GM18520 (cell line): Measurements from ENCODE around the gene ISG15.

Experiments used
- ATAC-seq: cut with Tn5 transposase; IDR thresholded peaks from one replicate; pipeline ENCODE4 v1.9.1; 2021; ENCODE audit not compliant: unreplicated experiment

ISG15 gene

DNA sequence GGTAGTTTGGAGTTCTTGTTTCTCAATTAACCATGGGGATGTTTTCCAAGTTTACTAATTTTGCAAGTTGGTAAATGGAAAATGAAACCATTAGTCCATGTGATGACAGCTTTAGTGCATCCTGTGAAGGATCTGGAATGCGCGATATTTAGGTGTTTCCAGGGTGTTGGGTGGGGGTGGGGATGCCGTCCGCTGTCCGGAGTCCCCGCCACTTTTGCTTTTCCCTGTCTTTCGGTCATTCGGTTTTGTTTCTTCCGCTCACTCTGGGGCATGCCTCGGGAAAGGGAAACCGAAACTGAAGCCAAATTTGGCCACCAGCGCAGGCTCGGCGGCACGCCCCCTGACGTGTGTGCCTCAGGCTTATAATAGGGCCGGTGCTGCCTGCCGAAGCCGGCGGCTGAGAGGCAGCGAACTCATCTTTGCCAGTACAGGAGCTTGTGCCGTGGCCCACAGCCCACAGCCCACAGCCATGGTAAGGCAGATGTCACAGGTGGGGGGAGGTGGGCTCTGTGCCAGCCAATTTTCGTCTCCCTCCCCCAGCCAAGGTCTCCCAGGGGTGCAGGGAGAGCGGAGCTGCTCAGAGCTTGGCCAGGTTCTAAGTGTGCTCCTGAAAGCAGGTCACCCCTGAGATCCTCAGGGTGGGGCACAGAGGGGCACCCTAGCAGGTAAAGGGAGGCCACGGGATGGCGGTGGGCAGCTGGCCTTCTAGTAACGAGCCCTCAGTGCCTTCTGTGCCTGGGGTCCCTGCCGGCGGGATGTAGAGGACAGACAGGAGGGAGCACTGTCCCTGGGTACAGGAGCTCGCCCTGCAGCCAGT is at the start of gene ISG15:
Gene ISG15 (plus strand): TSS at position 393 of the 817 bp plus-strand sequence. CDS start 77 bp downstream, at position 470.
- peak; percentile 63 for ATAC-seq

- no peak for ATAC-seq
These were observed 49.4 kb upstream of the ISG15 start for GRCh38 chr1:963746-964525.

DNA sequence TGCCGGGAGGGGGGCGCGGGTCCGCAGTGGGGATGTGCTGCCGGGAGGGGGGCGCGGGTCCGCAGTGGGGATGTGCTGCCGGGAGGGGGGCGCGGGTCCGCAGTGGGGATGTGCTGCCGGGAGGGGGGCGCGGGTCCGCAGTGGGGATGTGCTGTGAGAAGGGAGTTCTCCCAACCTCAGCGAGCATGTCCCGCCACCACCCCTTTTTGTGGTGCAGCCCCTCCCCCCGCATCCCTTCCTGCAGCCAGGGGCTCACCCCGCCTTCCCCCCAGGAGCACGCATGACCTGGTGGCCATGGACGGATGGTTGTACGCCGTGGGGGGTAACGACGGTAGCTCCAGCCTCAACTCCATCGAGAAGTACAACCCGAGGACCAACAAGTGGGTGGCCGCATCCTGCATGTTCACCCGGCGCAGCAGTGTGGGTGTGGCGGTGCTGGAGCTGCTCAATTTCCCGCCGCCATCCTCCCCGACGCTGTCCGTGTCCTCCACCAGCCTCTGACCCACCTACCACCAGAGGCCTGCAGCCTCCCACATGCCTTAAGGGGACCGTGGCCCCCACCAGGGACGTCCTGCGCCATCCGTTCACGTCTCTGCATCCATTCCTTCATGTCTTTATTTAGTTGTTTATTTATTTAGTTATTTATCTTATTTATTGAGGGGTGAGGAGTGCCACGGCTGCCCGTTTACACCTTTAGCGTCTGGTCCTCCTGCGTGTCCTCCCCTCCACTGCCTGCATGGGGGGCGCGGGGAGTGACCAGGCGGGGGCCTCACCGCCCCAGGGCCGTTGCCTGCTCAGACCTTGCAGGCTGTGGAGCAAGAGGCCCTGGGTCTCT is 48.4 kb upstream of the ISG15 start:
- no peak for ATAC-seq

DNA sequence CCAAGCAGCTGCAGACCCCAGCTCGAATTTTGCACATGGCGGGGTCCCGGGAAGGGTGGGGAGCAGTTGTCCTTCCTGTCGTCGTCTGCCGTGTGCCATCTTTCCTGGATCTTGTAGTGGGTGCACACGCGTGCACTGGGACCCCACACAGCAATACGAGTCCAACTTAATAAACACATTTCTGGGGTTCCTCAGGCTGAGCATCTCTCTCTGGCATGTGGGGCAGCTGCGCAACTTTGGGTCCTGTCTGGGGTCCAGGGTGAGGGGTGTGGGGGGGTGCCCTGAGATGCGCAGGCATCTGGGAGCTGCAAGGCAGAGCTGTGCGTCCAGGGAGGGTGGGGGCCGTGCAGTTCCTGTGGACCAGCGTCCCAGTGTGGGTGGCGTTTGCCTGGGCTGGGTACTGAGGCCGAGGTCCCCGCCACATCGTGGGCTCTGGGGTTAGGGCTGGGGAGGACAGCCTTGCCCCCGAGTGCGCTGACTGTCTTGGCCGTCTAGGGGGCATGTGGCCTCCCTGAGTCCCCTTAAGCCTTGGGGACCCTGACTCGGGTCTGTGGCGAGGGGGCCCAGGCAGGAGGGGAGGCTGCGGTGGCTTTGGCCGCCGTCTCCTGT is 47.7 kb upstream of the ISG15 start:
- ATAC-seq: no peak

DNA sequence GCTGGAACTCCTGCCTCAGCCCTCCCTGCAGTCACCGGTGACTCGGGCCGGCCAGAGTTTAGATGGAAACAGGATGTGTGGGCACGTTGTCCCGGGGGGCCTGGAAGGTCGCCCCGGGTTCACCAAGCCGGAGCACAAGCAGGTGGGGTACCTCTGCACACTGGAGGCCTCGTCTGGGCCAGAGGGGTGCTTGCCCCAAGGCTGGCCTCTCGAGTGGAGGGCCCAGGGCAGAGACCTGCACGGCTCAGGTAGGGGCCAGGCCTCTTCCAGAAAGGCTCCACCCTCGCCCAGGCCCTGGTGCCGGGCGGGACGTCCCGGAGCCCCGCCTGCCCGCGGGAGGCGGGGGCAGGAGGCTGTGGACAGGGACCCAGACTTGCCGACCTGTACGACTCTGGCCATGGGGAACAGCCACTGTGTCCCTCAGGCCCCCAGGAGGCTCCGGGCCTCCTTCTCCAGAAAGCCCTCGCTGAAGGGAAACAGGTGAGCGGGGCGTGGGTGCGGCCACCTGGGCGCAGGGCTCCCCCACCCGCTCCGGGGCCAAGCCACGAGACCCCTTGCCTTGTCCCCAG is 47.1 kb upstream of the ISG15 start, which contains the start of gene PLEKHN1:
Gene PLEKHN1 (plus strand): TSS at position 348 of the 569 bp plus-strand sequence. CDS start 50 bp downstream, at position 398.
- ATAC-seq: no peak

GRCh38 chr1:966704-967300 is 46.5 kb upstream of the ISG15 start:
- ATAC-seq: no peak

GRCh38 chr1:967466-968343 is 45.6 kb upstream of the ISG15 start:
- ATAC-seq: no peak

GRCh38 chr1:969260-969855 is 43.9 kb upstream of the ISG15 start:
- no peak for ATAC-seq

GRCh38 chr1:970242-970972 is 42.9 kb upstream of the ISG15 start:
- no peak for ATAC-seq

DNA sequence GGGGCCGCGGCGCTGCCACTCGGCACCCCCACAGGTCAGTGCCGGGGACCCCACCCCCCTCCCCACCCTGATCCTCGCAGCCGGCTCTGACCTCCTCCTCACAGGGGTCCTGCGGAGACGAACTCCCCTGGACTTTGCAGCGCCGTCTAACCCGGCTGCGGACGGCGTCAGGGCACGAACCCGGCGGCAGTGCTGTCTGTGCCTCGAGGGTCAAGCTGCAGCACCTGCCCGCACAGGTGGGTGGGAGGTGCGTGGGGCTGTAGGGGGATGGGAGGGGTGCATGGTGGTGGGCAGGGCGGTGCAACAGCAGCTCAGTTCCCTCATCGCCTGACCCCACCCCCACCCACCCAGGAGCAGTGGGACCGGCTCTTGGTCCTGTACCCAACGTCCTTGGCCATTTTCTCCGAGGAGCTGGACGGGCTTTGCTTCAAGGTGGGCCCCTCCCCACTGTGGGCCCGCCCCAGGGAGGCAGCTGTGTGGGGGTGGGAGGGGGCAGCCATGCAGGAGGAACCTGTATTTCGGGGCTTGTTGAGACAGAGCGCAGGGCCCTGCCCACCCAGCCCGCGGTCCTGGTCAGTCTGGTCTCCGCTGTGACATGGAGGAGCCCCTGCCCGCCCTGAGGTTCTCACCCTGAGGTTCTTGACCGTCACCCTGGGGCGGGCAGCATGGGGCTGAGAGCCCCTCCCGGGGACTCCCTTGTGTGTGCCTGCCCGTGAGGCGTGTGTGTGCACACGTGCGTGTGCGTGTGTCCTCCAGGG is 42.1 kb upstream of the ISG15 start:
- ATAC-seq: no peak

DNA sequence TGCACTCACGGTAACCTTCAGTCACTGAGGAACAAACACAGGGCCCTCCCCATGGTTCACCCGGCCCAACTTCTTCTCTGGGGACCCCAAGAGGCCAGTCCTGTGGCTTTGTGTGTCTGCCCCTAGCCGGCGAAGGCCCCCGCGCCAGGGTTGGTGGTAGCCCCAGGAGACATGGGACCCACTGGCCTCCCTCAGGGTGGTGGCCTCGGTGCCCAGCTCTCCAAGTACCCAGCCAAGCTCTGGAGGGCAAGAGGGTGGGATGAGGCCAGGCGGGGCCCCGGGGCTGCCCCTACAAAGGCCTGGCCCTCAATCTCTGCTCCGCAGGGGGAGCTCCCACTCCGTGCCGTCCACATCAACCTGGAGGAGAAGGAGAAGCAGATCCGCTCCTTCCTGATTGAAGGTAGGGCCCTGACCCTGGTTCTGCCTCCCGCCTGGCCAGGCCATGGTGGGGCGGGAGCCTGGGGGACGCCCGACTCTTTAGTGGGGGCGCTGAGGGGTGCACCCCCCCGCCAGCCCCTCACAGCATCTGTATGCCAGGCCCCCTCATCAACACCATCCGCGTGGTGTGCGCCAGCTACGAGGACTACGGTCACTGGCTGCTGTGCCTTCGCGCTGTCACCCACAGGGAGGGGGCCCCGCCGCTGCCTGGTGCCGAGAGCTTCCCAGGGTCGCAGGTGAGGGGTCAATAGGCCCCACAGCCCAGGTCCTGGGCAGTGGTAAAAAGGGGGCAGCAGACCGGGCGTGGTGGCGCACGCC is 41.4 kb upstream of the ISG15 start:
- ATAC-seq: no peak

- ATAC-seq: no peak
These were observed 40.4 kb upstream of the ISG15 start for GRCh38 chr1:972726-973458.

DNA sequence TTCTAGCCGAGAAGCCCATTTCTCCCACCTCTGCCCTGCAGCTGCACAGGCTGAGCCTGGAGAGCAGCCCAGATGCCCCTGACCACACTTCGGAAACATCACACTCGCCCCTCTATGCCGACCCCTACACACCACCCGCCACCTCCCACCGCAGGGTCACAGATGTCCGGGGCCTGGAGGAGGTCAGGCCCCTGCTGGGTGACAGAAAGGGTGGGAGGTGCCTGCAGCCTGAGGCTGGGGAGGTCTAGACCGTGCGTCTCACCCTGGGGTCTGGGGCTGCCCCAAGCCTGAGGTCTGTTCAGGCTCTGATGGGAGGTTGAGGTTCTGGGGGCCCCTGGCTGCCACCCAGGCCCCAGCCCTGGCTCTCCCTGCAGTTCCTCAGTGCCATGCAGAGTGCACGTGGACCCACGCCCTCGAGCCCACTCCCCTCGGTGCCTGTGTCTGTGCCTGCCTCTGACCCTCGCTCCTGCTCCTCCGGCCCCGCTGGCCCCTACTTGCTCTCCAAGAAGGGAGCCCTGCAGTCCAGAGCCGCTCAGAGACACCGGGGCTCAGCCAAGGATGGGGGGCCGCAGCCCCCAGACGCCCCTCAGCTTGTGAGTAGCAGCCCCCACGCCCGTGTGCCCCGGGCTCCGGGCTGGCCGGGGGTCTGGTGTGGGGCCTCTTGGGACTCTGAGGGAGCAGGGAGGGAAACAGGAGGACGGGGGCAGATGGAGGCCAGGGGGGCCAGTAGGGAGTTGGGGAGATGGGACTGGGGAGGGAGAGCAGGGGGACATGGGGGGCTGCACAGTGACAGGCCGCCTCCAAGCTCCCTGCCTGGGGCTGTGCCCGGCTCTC is 39.6 kb upstream of the ISG15 start:
- ATAC-seq: no peak

DNA sequence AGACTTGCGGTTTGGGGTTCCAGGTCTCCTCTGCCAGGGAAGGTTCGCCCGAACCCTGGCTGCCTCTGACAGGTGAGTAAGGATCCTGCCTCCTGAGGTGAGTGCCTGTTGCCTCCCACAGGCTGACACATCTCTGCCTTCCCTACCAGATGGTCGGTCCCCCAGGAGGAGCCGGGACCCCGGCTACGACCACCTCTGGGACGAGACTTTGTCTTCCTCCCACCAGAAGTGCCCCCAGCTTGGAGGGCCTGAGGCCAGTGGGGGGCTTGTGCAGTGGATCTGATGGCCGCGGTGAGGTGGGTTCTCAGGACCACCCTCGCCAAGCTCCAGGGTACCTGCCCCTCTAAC is 39.0 kb upstream of the ISG15 start:
- no peak for ATAC-seq

DNA sequence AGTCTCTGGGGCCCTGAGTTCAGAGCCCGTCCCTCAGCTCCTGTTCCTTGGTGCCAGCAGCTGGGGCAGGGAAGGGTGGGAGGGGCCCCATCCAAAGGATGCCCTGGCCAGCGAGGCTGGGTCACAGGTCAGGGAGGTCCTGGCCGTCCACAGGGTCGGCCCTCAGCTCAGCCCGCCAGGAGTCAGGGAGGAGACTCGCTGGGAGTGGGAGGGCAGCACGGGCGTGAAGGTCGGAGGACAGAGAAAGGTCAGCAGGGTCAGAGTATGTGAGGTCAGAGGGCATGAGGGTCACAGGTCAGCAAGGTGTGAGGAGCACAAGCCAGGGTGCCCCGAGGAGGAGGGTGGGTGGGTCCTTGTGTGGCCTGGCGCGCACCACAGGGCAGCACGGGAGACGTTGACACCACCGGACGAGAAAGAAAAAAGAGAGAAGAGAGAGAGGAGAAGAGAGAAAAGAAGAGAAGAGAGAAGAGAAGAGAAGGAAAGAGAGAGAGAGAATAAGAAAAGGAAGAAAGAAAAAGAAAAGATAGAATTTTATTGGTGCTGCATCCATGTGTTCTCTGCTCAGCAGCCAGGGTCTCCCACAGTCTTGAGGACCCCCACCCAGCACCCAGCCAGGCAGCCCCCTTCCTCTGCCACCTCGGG is 38.5 kb upstream of the ISG15 start:
- ATAC-seq: no peak
